ENCODE results near the gene PHC2.

PHC2 gene

DNA sequence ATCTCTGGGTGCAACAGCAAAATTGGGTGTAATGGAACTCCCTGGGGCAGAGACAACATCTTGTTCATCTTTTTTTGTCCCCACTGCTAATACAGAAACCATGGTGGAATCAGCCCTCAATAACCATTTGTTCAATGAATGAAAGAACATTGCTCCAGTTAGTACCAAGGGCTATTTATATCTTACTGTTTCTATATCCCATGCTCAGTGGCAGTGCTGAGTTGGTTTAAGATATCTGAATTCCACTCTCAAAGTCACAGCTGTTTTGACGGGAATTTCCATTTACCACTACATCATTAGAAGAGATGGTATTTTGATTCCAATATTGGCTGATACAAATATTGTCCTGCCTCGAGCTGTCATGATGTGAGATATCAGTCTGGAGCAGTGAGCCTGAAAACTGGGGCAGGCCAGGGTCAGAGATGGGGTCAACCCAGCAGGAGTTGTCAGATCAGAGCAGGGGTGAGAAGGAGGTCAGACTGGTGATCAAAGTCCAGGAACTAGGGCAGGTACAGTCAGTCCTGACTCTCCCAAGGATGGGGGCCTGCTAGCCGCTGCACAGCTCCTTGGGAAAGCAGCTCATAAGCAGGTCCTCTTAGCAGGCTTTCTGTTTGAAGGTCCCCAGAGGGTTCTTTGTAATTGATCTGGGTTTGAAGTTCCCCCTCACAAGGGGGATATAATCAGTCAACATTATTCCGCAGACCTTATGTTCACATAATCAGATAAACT is 5.8 kb upstream of the PHC2 start:
- no peaks in the 10 kb centered on the region for H3K36me3 ChIP-seq (ENCODE audit: insufficient read depth, low read length)
- H3K9ac ChIP-seq (ENCODE audit: low read depth, low read length, poor library complexity, severe bottlenecking) = no peak overlapping the region
- H3F3A ChIP-seq (ENCODE audit: low read depth) = no peaks in the 10 kb centered on the region
- H3K9me3 ChIP-seq (ENCODE audit: insufficient read depth, low read depth, low read length) = no peaks in the 10 kb centered on the region
- no peak overlapping the region for H3K4me2 ChIP-seq (ENCODE audit: low read depth, low read length, poor library complexity, severe bottlenecking)
- H2AFZ ChIP-seq (ENCODE audit: low read length) = no peak overlapping the region
- H3K27me3 ChIP-seq (ENCODE audit: insufficient read depth, low read length, poor library complexity, severe bottlenecking) = no peaks in the 10 kb centered on the region
- H3K4me1 ChIP-seq (ENCODE audit: insufficient read depth, low read length, poor library complexity, severe bottlenecking) = no peaks in the 10 kb centered on the region
- H3K79me2 ChIP-seq (ENCODE audit: insufficient read depth, low read length) = no peaks in the 10 kb centered on the region
- no peaks in the 10 kb centered on the region for H4K20me1 ChIP-seq (ENCODE audit: insufficient read depth, low read length, poor library complexity, severe bottlenecking)
- TF ChIP-seq, protein P1, sequence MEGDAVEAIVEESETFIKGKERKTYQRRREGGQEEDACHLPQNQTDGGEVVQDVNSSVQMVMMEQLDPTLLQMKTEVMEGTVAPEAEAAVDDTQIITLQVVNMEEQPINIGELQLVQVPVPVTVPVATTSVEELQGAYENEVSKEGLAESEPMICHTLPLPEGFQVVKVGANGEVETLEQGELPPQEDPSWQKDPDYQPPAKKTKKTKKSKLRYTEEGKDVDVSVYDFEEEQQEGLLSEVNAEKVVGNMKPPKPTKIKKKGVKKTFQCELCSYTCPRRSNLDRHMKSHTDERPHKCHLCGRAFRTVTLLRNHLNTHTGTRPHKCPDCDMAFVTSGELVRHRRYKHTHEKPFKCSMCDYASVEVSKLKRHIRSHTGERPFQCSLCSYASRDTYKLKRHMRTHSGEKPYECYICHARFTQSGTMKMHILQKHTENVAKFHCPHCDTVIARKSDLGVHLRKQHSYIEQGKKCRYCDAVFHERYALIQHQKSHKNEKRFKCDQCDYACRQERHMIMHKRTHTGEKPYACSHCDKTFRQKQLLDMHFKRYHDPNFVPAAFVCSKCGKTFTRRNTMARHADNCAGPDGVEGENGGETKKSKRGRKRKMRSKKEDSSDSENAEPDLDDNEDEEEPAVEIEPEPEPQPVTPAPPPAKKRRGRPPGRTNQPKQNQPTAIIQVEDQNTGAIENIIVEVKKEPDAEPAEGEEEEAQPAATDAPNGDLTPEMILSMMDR (conservative IDR thresholded peaks at IDR 0.05; ENCODE audit: low read length) = no peak
- no peak for TF ChIP-seq EZH2phosphoT487 (IDR thresholded peaks at IDR 0.05; ENCODE audit: borderline replicate concordance)
- no peak overlapping the region for H3K4me3 ChIP-seq (ENCODE audit: low read length, poor library complexity, severe bottlenecking)
- no peaks in the 10 kb centered on the region for H3K9me2 ChIP-seq (replicated peaks; ENCODE audit: low read depth, low read length)

DNA sequence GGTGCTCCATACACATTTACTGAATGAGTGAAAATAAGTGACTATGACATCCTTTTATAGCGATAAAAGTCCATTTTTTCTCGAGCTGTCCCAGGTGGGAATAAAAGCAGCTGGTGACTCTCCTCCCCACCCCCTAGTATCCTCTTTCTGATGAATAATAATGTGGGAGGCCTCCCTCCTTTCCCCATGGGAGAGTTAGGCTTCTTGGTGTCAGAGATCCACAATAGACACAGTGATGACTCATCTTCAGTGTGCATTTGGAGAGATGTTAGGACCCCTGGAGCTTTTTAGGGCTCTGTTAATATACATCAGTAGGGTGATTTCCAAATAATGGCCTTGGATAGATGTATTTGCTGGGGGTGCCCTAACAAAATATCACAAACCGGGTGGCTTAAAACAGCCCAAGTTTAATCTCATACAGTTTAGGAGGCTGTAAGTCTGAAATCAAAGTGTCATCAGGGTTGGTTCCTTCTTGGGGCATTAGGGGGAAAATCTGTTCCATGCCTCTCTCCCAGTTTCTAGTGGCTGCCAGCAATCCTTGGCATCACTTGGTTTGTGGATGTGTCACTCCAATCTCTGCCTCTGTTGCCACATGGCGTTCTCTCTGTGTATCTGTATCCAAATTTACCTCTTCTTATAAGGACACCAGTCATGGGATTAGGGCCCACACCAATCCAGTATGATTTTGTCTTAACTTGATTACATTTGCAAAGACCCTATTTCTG is 4.4 kb upstream of the PHC2 start:
- TF ChIP-seq, protein P1 (conservative IDR thresholded peaks at IDR 0.05; ENCODE audit: low read length) = no peak
- no peak for TF ChIP-seq EZH2phosphoT487 (IDR thresholded peaks at IDR 0.05; ENCODE audit: borderline replicate concordance)
- Histone ChIP-seq H2AFZ (ENCODE audit: low read length) (no peak overlapping the region), H3K9ac (ENCODE audit: low read depth, low read length, poor library complexity, severe bottlenecking) (no peak overlapping the region), H3F3A (ENCODE audit: low read depth) (no peaks in the 10 kb centered on the region), H3K79me2 (ENCODE audit: insufficient read depth, low read length) (no peaks in the 10 kb centered on the region), H4K20me1 (ENCODE audit: insufficient read depth, low read length, poor library complexity, severe bottlenecking) (no peaks in the 10 kb centered on the region), H3K4me1 (ENCODE audit: insufficient read depth, low read length, poor library complexity, severe bottlenecking) (peaks cover 5% of the 10 kb centered on the region), H3K36me3 (ENCODE audit: insufficient read depth, low read length) (no peaks in the 10 kb centered on the region), H3K4me2 (ENCODE audit: low read depth, low read length, poor library complexity, severe bottlenecking) (no peak overlapping the region), H3K9me3 (ENCODE audit: insufficient read depth, low read depth, low read length) (no peaks in the 10 kb centered on the region), H3K27me3 (ENCODE audit: insufficient read depth, low read length, poor library complexity, severe bottlenecking) (peaks cover 2% of the 10 kb centered on the region), H3K9me2 (replicated peaks; ENCODE audit: low read depth, low read length) (no peaks in the 10 kb centered on the region), H3K4me3 (ENCODE audit: low read length, poor library complexity, severe bottlenecking) (no peak overlapping the region)

GRCh38 chr1:33434363-33434750 is 3.5 kb upstream of the PHC2 start:
- no peak for TF ChIP-seq EZH2phosphoT487 (IDR thresholded peaks at IDR 0.05; ENCODE audit: borderline replicate concordance)
- TF ChIP-seq, protein P1 (conservative IDR thresholded peaks at IDR 0.05; ENCODE audit: low read length) = no peak
- Histone ChIP-seq H3K9ac (ENCODE audit: low read depth, low read length, poor library complexity, severe bottlenecking) (no peak overlapping the region), H3F3A (ENCODE audit: low read depth) (no peaks in the 10 kb centered on the region), H4K20me1 (ENCODE audit: insufficient read depth, low read length, poor library complexity, severe bottlenecking) (no peaks in the 10 kb centered on the region), H3K36me3 (ENCODE audit: insufficient read depth, low read length) (no peaks in the 10 kb centered on the region), H2AFZ (ENCODE audit: low read length) (no peak overlapping the region), H3K27me3 (ENCODE audit: insufficient read depth, low read length, poor library complexity, severe bottlenecking) (peaks cover 7% of the 10 kb centered on the region), H3K79me2 (ENCODE audit: insufficient read depth, low read length) (no peaks in the 10 kb centered on the region), H3K4me2 (ENCODE audit: low read depth, low read length, poor library complexity, severe bottlenecking) (no peak overlapping the region), H3K9me2 (replicated peaks; ENCODE audit: low read depth, low read length) (no peaks in the 10 kb centered on the region), H3K4me3 (ENCODE audit: low read length, poor library complexity, severe bottlenecking) (no peak overlapping the region), H3K9me3 (ENCODE audit: insufficient read depth, low read depth, low read length) (no peaks in the 10 kb centered on the region), H3K4me1 (ENCODE audit: insufficient read depth, low read length, poor library complexity, severe bottlenecking) (peaks cover 5% of the 10 kb centered on the region)
